Esophagus squamous epithelium (tissue), 4 donors: ENCODE data around the gene C11orf42.

ENCODE experiments used
- POLR2A ChIP-seq, 4 donors: fragments of 450-650 bp; IDR thresholded peaks; one replicate each; pipeline ENCODE4 v1.6.1; 2017; ENCODE audit warnings: antibody characterized with exemption in 4 of 4, mild to moderate bottlenecking in 4 of 4, moderate library complexity in 3 of 4
- TF ChIP-seq, protein P1 (sequence below), 6 experiments: fragments of 450-650 bp in 4 of 6; fragments of 200-600 bp in 2 of 6; sonication (generic) in 2 of 6; IDR thresholded peaks; one replicate each; pipeline ENCODE4 v1.5.1; 2016 to 2019; ENCODE audit warnings: antibody characterized with exemption in 6 of 6, mild to moderate bottlenecking in 4 of 6, moderate library complexity in 4 of 6

DNA sequence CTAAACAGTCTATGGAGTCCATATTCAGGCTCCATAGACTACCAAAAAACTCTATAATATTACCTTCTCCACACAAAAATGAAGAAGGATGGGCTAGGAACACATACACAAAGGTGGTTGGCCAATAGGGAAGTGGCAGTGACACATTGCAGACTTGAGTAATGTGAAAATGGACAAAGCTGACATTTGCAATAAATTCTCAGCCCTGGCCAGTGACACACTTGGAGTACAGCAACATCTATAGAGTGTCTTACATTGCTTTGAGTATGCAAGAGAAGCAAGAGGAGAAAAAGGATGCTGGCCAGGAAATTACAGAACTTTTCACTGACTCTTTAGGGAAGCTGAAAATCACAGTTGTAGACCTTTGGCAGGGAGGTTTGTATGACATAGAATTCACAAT is 13.6 kb upstream of the C11orf42 start:
- TF ChIP-seq, protein P1, sequence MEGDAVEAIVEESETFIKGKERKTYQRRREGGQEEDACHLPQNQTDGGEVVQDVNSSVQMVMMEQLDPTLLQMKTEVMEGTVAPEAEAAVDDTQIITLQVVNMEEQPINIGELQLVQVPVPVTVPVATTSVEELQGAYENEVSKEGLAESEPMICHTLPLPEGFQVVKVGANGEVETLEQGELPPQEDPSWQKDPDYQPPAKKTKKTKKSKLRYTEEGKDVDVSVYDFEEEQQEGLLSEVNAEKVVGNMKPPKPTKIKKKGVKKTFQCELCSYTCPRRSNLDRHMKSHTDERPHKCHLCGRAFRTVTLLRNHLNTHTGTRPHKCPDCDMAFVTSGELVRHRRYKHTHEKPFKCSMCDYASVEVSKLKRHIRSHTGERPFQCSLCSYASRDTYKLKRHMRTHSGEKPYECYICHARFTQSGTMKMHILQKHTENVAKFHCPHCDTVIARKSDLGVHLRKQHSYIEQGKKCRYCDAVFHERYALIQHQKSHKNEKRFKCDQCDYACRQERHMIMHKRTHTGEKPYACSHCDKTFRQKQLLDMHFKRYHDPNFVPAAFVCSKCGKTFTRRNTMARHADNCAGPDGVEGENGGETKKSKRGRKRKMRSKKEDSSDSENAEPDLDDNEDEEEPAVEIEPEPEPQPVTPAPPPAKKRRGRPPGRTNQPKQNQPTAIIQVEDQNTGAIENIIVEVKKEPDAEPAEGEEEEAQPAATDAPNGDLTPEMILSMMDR (IDR thresholded peaks at IDR 0.05): no peak
- TF ChIP-seq POLR2A (IDR thresholded peaks at IDR 0.05): no peak
